Measurements from ENCODE around the gene CCL11.

- TF ChIP-seq, protein P1, sequence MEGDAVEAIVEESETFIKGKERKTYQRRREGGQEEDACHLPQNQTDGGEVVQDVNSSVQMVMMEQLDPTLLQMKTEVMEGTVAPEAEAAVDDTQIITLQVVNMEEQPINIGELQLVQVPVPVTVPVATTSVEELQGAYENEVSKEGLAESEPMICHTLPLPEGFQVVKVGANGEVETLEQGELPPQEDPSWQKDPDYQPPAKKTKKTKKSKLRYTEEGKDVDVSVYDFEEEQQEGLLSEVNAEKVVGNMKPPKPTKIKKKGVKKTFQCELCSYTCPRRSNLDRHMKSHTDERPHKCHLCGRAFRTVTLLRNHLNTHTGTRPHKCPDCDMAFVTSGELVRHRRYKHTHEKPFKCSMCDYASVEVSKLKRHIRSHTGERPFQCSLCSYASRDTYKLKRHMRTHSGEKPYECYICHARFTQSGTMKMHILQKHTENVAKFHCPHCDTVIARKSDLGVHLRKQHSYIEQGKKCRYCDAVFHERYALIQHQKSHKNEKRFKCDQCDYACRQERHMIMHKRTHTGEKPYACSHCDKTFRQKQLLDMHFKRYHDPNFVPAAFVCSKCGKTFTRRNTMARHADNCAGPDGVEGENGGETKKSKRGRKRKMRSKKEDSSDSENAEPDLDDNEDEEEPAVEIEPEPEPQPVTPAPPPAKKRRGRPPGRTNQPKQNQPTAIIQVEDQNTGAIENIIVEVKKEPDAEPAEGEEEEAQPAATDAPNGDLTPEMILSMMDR (IDR thresholded peaks at IDR 0.05) = no peak
- TF ChIP-seq EP300 (IDR thresholded peaks at IDR 0.05) (no peak), POLR2AphosphoS5 (IDR thresholded peaks at IDR 0.05) (no peak), POLR2A (IDR thresholded peaks at IDR 0.05) (no peak)
Measured at GRCh38 chr17:34305606-34306005, 20.1 kb downstream of the CCL11 start.
